HG03469 (cell line): Measurements from ENCODE around the gene SOX10.
"Not testable (repeated sequence)": the region's sequence is repeated elsewhere in the genome, so short reads cannot be mapped to it uniquely, and the experiment has no call there.

Experiments used
- ATAC-seq: cut with Tn5 transposase; IDR thresholded peaks from one replicate; pipeline ENCODE4 v1.9.1; 2021; ENCODE audit warnings: mild to moderate bottlenecking, moderate library complexity, moderate number of reproducible peaks; ENCODE audit not compliant: unreplicated experiment

SOX10 gene

GRCh38 chr22:37989146-37990045 lies 5.0 kb upstream of the SOX10 start:
- ATAC-seq: no peak

DNA sequence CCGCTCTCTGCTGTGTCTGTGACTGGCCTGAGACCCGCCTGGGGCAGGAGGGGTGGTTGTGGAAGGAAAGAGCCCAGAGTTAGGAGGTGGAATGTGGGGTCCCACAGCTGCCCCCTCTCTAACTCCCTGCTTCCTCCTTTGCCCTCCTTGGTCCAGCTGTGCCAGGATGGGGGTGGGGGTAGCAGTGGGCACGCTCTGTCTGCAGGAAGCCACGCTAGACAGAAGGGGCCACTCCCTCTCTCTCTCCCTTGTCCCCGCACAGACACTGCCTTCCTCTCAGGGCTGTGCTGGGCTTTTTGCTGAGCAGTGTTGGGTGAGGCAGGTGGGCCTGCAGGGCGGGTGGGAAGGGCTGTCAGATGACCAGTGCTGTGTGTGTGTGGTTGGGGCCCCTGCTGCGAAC lies 2.0 kb upstream of the SOX10 start:
- ATAC-seq: no peak

- no peak for ATAC-seq
These were observed 1.5 kb upstream of the SOX10 start for GRCh38 chr22:37985751-37986281.

DNA sequence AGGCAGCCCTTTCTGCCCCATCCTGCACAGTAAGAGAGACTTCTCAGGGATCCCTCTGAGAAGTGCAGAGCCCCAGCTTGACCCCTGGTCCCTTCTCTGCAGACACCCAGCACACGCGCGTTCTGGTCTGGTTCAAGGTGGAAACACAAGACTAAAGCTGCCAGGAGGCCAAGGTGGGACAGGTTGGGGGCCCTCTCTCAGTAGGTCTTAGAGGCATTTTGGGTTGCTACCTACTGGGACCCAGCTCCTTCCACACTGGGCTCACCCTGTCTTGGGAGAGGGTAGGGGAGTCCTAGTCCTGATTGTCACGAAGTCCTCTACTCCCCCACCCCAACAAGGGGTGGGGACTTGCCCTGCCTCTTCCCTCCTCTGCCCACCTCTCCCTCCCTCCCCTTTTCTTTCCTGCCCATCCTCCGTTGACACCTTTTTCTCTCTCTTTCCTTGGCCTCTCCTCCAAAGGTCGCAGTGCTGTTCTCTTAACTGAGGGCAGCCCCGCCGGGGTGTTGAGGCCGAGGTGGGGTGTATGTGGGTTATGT lies 763 bp upstream of the SOX10 start:
- no peak for ATAC-seq

- ATAC-seq: no peak
These were observed 1.2 kb downstream of the SOX10 start for GRCh38 chr22:37982938-37983859.

GRCh38 chr22:37982151-37982785 lies 2.1 kb downstream of the SOX10 start:
- no peak for ATAC-seq

- ATAC-seq: no peak
These were observed 2.9 kb downstream of the SOX10 start for GRCh38 chr22:37981282-37982011.

DNA sequence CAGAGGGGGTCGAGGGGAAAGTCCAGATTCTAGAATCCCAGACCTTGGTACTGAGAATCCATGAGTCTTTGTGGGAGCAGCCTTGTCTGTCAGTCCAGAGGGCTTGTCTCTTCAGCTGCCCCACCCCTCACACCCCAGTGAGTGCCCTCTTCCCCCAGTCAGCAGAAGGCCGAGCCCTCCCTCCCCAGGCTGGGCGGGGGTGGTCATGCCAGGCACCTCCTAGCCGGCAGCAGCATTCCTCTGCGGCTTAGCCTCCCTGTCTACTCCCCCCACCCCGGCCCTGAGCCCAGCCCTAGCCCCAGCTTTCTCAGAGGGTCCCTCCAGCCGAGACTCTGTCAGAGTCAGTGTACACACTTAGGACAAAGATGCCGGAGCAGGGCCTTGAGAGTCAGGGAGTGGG lies 4.6 kb downstream of the SOX10 start:
- ATAC-seq: no peak

- ATAC-seq: no peak
These were observed 7.8 kb downstream of the SOX10 start for GRCh38 chr22:37976547-37976946.

DNA sequence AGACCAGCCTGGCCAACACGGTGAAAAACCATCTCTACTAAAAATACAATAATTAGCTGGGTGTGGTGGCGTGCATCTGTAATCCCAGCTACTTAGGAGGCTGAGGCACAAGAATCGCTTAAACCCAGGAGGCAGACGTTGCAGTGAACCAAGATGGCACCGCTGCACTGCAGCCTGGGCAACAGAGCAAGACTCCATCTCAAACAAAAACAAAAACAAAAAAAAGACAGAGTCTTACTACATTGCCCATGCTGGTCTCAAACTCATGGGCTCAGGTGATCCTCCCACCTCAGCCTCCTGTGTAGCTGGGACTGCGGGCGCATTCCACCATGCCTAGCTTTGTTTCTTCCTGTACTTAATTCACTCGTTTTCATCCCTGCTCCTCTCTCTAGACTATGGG lies 8.3 kb downstream of the SOX10 start:
- not testable (repeated sequence) for ATAC-seq

GRCh38 chr22:37975153-37975552 lies 9.2 kb downstream of the SOX10 start:
- ATAC-seq: no peak

DNA sequence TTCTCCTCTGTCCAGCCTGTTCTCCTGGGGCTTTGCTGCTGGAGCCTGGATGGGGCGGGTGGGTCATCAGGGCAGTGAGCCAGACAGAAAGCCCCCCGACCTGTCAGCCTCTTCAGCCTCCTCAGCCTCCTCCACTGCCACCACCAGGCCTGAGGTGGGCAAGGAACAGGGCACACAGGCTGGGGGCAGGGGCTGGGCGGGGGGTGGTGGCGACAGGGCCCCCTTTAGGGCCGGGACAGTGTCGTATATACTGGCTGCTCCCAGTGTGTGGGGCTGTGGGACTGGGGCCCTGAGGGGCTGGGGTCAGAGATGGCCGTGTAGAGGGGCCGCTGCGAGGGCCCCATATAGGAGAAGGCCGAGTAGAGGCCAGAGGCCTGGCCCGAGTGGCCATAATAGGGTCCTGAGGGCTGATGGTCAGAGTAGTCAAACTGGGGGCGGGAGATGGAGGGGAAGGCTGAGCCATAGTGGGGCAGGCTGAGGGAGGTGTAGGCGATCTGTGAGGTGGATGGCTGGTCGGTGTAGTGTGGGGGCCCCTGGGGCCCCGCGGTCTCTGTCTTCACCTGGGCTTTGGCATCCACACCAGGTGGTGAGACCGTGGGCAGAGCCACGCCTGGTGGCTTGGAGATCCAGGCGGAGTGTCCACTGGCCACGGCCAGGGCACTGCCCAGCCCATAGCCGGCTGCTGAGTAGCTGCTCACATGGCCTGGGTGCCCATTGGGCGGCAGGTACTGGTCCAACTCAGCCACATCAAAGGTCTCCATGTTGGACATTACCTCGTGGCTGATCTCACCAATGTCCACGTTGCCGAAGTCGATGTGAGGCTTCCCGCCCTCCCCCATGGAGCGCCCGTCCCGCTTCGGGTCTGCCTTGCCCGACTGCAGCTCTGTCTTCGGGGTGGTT lies 10.8 kb downstream of the SOX10 start:
- ATAC-seq: no peak

GRCh38 chr22:37972527-37972926 lies 11.8 kb downstream of the SOX10 start:
- no peak for ATAC-seq

GRCh38 chr22:37971475-37972434 lies 12.6 kb downstream of the SOX10 start:
- ATAC-seq: no peak

DNA sequence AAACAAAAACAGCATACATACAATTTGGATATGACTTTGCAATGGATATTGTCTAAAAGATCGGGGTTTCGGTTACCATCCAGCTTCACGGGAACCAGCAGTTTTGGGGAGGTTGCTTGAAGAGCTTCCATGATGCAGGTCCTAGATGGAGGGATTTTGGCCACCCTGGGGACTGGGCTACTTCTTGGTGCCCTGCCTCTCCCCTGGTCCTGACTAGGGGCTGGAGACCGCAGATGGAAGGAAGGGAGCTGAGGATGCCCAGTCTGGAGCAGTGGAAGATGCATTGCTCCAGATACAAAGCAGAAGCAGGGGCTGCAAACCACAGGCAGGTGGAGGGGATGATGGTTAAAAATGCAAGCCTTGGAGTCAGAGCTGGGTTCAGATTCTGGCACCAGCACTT lies 13.5 kb downstream of the SOX10 start:
- no peak for ATAC-seq

DNA sequence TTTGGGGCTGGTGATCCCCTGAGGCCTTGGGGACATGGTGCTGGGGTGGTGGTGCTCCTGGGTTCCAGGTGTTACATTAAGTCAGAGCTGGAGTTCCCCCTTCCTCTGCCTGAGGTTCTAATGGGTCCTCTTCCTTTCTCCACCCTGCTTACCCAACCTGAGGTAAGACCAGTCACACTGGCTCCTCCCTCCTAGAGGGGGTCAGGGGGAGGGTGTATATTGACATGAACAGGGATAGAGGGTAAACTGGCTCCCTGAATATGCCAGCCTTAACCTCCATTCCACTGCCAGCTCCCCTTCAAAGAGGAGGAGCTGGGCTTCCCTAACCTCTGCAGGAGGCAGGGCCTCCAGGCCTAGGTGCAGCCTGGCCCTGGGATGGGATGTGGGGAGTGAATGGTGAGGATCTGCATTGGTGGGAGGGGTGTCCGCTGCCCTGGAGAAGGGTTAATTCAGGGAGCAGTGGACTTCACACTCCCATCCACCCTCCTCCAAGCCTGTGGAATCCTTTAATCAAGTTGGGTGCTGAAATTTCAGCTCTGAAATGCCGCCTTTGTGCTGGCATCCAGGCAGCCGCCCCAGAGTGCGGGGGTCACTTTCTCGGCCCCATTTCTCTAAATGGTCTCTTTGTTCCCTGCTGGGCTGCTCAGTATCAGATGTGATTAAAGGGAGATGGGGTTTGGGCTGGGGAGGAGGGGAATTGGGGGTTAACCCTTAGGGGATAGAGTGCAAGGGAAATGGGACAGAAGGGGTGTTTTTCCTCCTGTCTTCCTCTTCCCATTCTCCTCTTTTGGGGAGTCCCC lies 15.7 kb downstream of the SOX10 start:
- no peak for ATAC-seq
